Neural progenitor cell (in vitro differentiated cells): ENCODE data around the gene EPHB1. TPM values are rescaled to one million over a fixed set of nuclear protein-coding genes. Genes with fewer than 3 reads are reported as not detected.

Experiments used
- DNase-seq: peaks from one replicate; pipeline ENCODE4 v3.0.0-alpha.2; 2016; ENCODE audit warnings: low spot score
- H2AFZ ChIP-seq: fragments of 200-600 bp; sonication (generic); replicated peaks from 2 replicates; pipeline ENCODE4 v1.6.1; 2016; ENCODE audit warnings: antibody characterized with exemption
- H3F3A ChIP-seq: fragments of 200-600 bp; sonication (generic); 2 replicates; pipeline ENCODE4 v1.6.1; 2016; ENCODE audit warnings: antibody characterized with exemption, low read depth
- H3K27ac ChIP-seq: fragments of 200-600 bp; sonication (generic); 2 replicates; pipeline ENCODE4 v1.5.1; 2016; ENCODE audit warnings: mild to moderate bottlenecking
- H3K27me3 ChIP-seq: fragments of 200-600 bp; sonication (generic); 2 replicates; pipeline ENCODE4 v1.6.1; 2016; ENCODE audit warnings: mild to moderate bottlenecking, moderate library complexity
- H3K36me3 ChIP-seq: fragments of 200-600 bp; sonication (generic); 2 replicates; pipeline ENCODE4 v1.5.1; 2016
- H3K4me1 ChIP-seq: fragments of 200-600 bp; sonication (generic); 2 replicates; pipeline ENCODE4 v1.6.1; 2016; ENCODE audit warnings: mixed run types
- H3K4me2 ChIP-seq: fragments of 200-600 bp; sonication (generic); 2 replicates; pipeline ENCODE4 v1.6.1; 2016
- H3K4me3 ChIP-seq: fragments of 200-600 bp; sonication (generic); 2 replicates; pipeline ENCODE4 v1.5.1; 2016
- H3K79me2 ChIP-seq: fragments of 200-600 bp; sonication (generic); 2 replicates; pipeline ENCODE4 v1.6.1; 2016; ENCODE audit warnings: low read depth
- H3K9ac ChIP-seq: fragments of 200-600 bp; sonication (generic); 2 replicates; pipeline ENCODE4 v1.6.1; 2016
- H3K9me3 ChIP-seq: fragments of 200-600 bp; sonication (generic); 2 replicates; pipeline ENCODE4 v1.5.1; 2016; ENCODE audit warnings: low read depth
- H4K20me1 ChIP-seq: fragments of 200-600 bp; sonication (generic); 2 replicates; pipeline ENCODE4 v1.6.1; 2016; ENCODE audit warnings: low read depth
- H3K27ac Mint-ChIP-seq: 3 replicates; pipeline ENCODE4 v1.8.0; 2021; ENCODE audit warnings: mixed read lengths
- H3K27me3 Mint-ChIP-seq: 2 replicates; pipeline ENCODE4 v1.8.0; 2022; ENCODE audit warnings: low read depth, mild to moderate bottlenecking, inconsistent platforms, moderate library complexity, mixed read lengths; ENCODE audit not compliant: insufficient read depth
- H3K36me3 Mint-ChIP-seq: 3 replicates; pipeline ENCODE4 v1.8.0; 2021; ENCODE audit warnings: mixed read lengths
- H3K4me1 Mint-ChIP-seq: 3 replicates; pipeline ENCODE4 v1.8.0; 2021; ENCODE audit warnings: mixed read lengths
- H3K4me3 Mint-ChIP-seq: 3 replicates; pipeline ENCODE4 v1.8.0; 2021; ENCODE audit warnings: mild to moderate bottlenecking, moderate library complexity, mixed read lengths
- H3K9me3 Mint-ChIP-seq: 3 replicates; pipeline ENCODE4 v1.8.0; 2020; ENCODE audit warnings: mixed read lengths
- EZH2 ChIP-seq: fragments of 200-600 bp; sonication (generic); IDR thresholded peaks from 2 replicates; pipeline ENCODE4 v1.6.1; 2017; ENCODE audit warnings: antibody characterized with exemption, mild to moderate bottlenecking, moderate library complexity
- EZH2phosphoT487 ChIP-seq: fragments of 200-600 bp; sonication (generic); IDR thresholded peaks from 2 replicates; pipeline ENCODE4 v1.6.1; 2017; ENCODE audit warnings: antibody characterized with exemption
- total RNA-seq: library from RNA; depleted of rRNA; stranded (reverse); fragments of >200 nt; gene quantifications from 2 replicates; pipeline ENCODE4 v1.2.3, GENCODE V29; 2015; ENCODE audit warnings: low replicate concordance
- TF ChIP-seq, protein P1 (sequence below): fragments of 200-600 bp; sonication (generic); IDR thresholded peaks from 2 replicates; pipeline ENCODE4 v1.5.1; 2017; ENCODE audit warnings: antibody characterized with exemption, mild to moderate bottlenecking

Gene EPHB1
- total RNA-seq, 1 donor from 2014 or later: 9.1 TPM

DNA sequence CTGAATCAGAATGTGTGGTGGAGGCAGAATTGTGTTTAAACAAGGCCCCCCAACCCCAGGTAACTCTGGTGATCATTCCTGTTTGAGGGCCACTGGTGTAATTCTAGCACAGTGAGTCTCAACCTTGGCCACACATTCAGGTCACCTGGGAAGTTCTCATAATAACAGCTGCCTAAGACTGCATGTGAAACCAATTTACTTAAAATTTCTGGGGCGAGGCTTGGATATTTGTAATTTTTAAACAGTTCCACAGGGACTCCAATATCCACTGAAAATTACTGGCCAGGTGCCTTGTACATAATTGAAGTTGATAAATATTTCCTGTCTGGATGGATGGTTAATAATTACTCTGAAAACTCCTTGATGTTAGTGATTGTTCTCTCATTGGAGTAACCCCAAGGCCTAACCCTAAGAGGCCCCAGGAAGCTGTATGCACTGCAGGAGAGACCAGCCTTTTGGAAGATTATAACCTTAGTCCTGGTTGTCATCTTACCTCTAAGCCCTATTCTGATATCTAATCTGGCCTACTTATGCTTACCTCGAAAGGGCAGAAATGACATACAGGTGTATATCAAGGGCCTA, 25.7 kb upstream of the EPHB1 start:
- Histone ChIP-seq H3K4me1 (no peaks in the 10 kb centered on the region), H3K36me3 (no peaks in the 10 kb centered on the region), H2AFZ (no peak overlapping the region), H3K27me3 (no peaks in the 10 kb centered on the region), H3K4me2 (no peak overlapping the region), H3F3A (no peaks in the 10 kb centered on the region), H3K27ac (no peak overlapping the region), H3K4me3 (no peak overlapping the region), H3K9me3 (no peaks in the 10 kb centered on the region), H3K9ac (no peak overlapping the region), H4K20me1 (no peaks in the 10 kb centered on the region), H3K79me2 (no peaks in the 10 kb centered on the region)
- TF ChIP-seq EZH2: no peak
- TF ChIP-seq, protein P1, sequence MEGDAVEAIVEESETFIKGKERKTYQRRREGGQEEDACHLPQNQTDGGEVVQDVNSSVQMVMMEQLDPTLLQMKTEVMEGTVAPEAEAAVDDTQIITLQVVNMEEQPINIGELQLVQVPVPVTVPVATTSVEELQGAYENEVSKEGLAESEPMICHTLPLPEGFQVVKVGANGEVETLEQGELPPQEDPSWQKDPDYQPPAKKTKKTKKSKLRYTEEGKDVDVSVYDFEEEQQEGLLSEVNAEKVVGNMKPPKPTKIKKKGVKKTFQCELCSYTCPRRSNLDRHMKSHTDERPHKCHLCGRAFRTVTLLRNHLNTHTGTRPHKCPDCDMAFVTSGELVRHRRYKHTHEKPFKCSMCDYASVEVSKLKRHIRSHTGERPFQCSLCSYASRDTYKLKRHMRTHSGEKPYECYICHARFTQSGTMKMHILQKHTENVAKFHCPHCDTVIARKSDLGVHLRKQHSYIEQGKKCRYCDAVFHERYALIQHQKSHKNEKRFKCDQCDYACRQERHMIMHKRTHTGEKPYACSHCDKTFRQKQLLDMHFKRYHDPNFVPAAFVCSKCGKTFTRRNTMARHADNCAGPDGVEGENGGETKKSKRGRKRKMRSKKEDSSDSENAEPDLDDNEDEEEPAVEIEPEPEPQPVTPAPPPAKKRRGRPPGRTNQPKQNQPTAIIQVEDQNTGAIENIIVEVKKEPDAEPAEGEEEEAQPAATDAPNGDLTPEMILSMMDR: no peak
- TF ChIP-seq EZH2phosphoT487: no peak
- Mint-ChIP-seq H3K9me3 (no peaks in the 10 kb centered on the region), H3K27me3 (no peaks in the 10 kb centered on the region), H3K36me3 (no peaks in the 10 kb centered on the region), H3K4me1 (no peaks in the 10 kb centered on the region), H3K27ac (no peak overlapping the region), H3K4me3 (no peak overlapping the region)
- DNase-seq: no peak

DNA sequence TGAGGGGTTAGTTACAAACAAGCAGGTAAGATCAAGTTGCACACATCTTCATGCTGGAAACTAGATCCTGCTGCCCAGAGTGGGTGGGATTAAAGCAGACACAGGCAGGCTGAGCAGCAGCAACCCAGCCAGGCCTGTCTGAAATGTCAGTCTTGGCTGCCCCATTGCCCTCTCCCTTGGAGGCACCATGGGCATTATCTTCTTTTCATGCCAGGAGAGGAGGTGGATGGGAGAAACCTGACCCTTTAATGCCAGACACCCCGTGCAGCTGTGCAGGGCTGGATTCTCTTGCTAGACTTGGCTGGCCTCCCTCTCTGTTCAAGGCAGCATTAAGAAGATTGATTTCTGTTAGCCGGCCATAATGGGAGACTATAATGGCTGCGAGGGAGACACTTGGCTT, 23.0 kb upstream of the EPHB1 start:
- no peaks in the 10 kb centered on the region for H3K4me1 ChIP-seq
- Mint-ChIP-seq H3K4me1 (no peaks in the 10 kb centered on the region), H3K27ac (no peak overlapping the region), H3K9me3 (no peaks in the 10 kb centered on the region), H3K4me3 (no peak overlapping the region), H3K36me3 (no peaks in the 10 kb centered on the region), H3K27me3 (no peaks in the 10 kb centered on the region)
- no peaks in the 10 kb centered on the region for H3F3A ChIP-seq
- no peak for DNase-seq
- TF ChIP-seq EZH2phosphoT487: no peak
- TF ChIP-seq, protein P1: no peak
- TF ChIP-seq EZH2: no peak
- no peaks in the 10 kb centered on the region for H3K27me3 ChIP-seq
- no peak overlapping the region for H3K27ac ChIP-seq
- H4K20me1 ChIP-seq: no peaks in the 10 kb centered on the region
- no peak overlapping the region for H2AFZ ChIP-seq
- H3K9me3 ChIP-seq: no peaks in the 10 kb centered on the region
- H3K4me2 ChIP-seq: no peak overlapping the region
- no peaks in the 10 kb centered on the region for H3K36me3 ChIP-seq
- no peak overlapping the region for H3K9ac ChIP-seq
- H3K79me2 ChIP-seq: no peaks in the 10 kb centered on the region
- no peak overlapping the region for H3K4me3 ChIP-seq

DNA sequence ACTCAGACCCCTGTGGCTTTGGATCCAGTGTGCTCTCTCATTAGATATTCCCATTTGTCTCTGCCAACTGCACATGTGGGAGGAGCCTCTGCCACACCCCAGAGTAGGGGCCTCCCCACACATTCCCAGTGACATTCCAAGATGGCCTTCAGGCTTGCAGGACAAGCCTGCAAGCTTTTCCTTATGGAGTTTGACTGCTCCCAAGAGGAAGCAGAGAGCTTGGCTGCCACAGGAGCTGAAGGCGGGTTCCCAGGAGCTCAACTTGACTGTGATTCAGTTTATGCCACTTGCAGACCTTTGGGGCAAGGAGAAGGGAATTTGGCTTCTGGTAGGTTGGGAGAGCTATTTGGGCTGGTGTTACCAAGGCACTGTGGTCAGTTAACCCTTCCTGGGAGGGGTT, 22.5 kb upstream of the EPHB1 start:
- no peaks in the 10 kb centered on the region for H3K27me3 ChIP-seq
- no peak overlapping the region for H3K4me2 ChIP-seq
- no peak overlapping the region for H3K9ac ChIP-seq
- H3K79me2 ChIP-seq: no peaks in the 10 kb centered on the region
- H3K4me3 ChIP-seq: no peak overlapping the region
- no peaks in the 10 kb centered on the region for H4K20me1 ChIP-seq
- no peaks in the 10 kb centered on the region for H3K27me3 Mint-ChIP-seq
- H3K4me1 Mint-ChIP-seq: no peaks in the 10 kb centered on the region
- H2AFZ ChIP-seq: no peak overlapping the region
- no peaks in the 10 kb centered on the region for H3K36me3 Mint-ChIP-seq
- no peak overlapping the region for H3K27ac ChIP-seq
- H3K36me3 ChIP-seq: no peaks in the 10 kb centered on the region
- DNase-seq: no peak
- no peaks in the 10 kb centered on the region for H3K9me3 ChIP-seq
- TF ChIP-seq EZH2phosphoT487 (no peak), EZH2 (no peak)
- TF ChIP-seq, protein P1: no peak
- H3K4me3 Mint-ChIP-seq: no peak overlapping the region
- no peaks in the 10 kb centered on the region for H3K9me3 Mint-ChIP-seq
- H3K27ac Mint-ChIP-seq: no peak overlapping the region
- no peaks in the 10 kb centered on the region for H3F3A ChIP-seq
- H3K4me1 ChIP-seq: no peaks in the 10 kb centered on the region
